GM19239 (cell line): ENCODE data around the gene PIGN.

Experiments
- DNase-seq: peaks from one replicate; pipeline ENCODE4 v3.0.0; 2011; ENCODE audit warnings: low spot score; ENCODE audit not compliant: insufficient read length
- FAIRE-seq: peaks from 2 replicates; lab custom pipeline; 2011; peaks lifted over from hg19 to GRCh38; lab: Jason Lieb, UNC

PIGN gene

DNA sequence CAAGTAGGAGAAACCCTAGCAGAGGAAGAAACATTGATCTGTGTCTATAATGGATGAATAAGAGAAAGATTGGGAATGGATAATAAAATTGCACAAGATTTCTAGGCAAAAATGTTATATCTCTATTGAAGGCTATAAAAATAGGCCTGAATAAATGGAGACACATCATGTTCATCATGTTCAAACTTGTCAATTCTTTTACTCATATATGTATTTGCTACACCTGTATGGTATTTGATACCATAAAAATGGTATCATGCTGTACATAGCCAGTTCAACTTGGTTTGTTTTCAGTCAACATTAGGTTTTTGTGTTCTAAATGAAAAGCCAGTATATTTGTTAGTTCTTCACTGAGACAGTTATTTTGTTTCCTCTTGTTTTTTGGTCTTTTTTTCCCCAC lies 161.9 kb downstream of the PIGN start:
- DNase-seq (no peak), FAIRE-seq (no peak)

DNA sequence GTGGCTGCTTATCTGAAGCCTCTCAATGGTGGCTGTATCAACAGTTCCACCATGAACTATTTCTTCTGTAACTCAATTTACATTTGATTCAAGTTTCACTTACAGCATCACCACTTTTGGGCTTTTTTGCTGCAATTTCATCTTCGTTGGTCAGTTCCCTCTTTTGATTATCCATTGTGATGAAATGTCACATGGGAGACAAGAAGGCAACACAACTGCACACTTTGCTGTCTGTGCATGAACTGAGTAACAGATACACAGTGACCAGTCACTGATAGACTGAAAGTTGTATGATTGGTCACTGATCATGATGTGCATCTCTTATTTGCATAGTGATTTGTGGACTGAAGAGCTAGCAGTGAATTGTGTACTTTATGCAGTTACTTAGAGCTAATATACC lies 163.3 kb downstream of the PIGN start:
- no peak for DNase-seq
- no peak for FAIRE-seq

DNA sequence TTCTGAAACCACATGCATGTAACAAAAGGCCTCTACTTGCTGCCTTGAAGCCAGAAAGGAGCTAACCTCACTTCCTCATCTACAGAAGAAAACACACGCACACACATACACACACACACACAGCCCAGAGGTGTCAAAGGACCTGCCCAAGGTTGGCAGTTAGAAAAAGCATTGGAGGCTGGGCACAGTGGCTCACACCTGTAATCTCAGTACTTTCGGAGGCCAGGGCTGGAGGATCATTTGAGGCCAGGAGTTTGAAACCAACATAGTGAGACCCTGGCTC lies 168.2 kb downstream of the PIGN start:
- FAIRE-seq (no peak), DNase-seq (no peak)

DNA sequence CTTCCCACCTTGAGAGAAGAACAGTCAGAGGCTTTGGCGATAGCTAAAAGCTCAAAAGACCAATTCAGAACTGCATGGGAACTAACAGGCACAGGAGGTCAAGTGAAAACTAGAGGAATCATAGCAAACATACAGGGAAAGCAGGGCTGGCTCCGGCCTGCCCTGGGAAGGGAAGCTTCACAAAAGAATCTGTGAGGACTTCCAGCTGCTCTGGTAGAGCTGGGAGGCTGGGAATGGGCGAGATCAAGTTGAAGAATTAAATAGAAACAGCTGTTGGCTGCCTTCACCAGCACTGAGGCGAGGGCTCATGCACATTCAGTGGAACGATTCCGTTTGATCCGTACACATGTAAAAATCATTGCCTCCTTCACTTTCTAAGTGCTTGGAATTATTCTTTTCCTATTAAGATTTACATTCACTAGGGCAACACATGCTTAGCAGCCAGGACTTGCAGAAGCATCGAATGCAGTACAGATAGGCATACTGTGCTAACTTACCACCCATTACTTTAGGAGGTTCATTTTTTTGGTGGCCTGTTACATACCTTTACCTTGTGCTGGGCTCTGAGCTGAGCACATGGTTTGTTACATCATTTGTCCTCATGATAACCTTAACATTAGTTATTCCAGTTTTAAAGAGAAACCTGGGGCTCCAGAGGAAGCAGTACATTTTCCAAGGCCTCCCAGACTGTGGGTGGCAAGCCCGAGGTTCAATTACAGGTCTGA lies 168.7 kb downstream of the PIGN start:
- FAIRE-seq, result no peak
- no peak for DNase-seq

DNA sequence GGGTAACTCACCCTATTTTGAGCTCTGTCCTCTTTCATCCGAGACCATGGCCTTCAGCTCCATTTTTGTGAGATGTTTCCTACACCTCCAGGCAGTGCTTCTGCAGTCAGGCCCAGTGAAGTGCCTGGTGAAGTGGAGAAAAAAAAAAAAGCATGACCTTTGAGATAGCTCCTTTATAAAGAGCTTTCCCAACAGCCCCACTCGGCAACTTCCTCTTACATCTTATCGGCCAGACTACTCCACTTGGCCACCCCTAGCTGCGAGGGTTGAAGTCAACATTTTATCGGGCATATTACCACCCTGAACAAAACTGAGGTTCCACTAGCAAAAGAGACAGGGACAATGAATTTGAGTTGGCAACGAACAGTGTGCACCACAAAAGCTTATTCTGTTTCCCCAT lies 169.2 kb downstream of the PIGN start:
- FAIRE-seq (no peak), DNase-seq (no peak)

DNA sequence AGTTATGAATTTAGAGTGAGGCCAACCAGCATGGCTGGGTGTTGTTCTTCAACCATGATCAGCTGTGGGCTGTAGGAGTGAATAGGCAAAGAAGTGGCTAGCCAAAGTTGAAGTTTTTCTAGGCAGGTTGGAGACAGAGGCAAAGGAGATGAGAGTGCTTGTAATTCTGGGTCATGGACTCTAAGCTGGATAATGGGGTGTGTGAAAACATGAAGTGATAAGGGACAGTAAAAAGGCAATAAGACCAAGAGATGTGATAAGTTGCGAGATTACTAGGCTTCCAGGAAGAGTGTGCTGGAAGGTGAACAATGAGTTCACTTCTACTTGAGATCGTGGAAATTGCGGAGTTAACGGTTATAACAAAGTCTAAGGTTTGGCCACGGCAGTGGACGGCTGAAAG lies 175.4 kb downstream of the PIGN start:
- FAIRE-seq, result no peak
- no peak for DNase-seq

DNA sequence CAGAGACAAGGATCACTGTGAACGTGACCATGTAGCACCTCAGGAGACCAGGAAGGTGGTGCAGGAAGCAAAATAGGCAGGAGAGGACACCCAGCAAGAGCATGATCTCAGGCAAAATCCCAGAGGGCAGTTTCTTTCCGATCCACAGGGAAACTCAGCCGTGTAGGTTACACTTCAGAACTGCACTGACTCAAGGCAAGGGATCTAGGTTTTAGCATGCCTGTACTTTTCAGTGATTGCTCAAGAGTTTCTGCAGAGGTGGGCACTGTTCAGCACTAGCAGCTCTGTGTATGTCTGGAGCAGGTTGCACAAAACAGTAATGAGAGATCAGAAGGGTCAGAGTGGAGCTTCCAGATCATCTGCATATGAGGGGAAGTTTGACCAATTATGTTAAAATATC lies 177.3 kb downstream of the PIGN start:
- no peak for FAIRE-seq

DNA sequence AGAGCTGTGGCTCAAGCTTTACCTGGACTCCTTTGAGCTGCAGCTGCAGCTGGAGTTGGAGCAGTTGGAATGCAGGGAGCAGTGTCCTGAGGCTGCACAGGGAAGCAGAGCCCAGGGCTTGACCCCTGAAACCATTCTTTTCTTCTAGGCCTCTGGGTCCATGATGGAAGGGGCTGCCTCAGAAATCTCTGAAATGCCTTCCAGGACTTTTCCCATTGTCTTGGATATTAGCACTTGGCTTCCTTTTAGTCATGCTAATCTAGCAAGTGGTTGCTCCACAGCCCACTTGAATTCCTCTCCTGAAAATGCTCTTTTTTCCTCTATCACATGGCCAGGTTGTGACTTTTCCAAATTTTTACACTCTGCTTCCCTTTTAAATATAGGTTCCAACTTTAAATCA lies 185.5 kb downstream of the PIGN start:
- FAIRE-seq (no peak), DNase-seq (no peak)

More for the DNA sequence above, 177.3 kb downstream of the PIGN start:
- no peak for DNase-seq

DNA sequence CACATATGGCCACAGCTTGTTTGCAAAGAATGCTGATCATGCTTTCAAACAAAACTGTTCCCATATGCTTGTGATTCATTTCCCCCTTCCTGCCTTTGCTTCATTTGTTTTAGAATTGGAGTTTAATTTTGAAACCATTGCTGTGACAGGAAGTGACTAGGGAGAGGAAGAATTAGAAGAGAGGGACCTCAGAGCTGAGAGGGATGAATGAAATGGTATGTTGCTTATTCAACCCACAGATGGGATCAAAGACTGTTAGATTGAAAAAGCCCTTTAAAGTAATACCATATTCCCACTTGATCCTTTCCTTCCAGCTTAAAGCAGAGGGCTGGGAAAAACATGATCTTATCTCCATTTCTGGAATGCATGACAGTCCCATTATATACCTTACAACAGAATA lies 187.9 kb downstream of the PIGN start:
- FAIRE-seq, result no peak
- no peak for DNase-seq

DNA sequence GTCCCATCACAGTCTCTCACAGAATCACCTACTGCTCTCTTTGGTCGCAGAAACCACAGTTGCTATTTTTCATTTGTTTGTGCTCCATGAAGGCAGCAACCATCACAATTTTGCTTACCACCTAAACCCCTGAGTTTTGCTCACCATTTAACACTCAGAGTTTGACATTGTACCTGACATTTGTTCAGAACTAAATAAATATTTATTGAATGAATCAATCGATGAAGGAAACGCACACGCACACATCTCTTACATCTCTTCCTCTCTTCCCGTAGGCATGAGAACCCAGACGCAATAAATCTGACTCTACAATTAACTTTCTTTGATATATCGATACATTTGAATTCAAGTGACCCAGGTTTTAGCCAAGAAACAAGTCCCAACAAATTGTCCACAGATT lies 188.5 kb downstream of the PIGN start:
- FAIRE-seq (no peak), DNase-seq (no peak)

DNA sequence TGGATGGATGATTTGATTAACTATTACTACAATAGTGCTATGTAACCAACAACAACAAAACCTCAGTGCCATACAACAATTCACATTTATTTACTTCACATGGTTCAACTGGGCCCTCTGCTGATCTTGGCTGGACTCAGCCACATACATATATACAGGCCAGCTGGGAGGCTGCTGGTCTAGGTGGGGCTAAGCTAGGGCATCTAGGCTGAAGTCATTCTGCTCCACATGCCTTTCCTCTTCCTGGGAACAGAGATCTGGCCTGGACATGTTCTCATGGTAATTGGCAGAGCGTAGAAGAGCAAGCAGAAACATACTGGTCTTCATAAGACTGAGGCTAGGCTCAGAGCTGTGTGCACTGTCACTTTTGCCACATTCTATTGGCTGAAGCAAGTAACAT lies 191.2 kb downstream of the PIGN start:
- FAIRE-seq, result no peak
- DNase-seq, result no peak

DNA sequence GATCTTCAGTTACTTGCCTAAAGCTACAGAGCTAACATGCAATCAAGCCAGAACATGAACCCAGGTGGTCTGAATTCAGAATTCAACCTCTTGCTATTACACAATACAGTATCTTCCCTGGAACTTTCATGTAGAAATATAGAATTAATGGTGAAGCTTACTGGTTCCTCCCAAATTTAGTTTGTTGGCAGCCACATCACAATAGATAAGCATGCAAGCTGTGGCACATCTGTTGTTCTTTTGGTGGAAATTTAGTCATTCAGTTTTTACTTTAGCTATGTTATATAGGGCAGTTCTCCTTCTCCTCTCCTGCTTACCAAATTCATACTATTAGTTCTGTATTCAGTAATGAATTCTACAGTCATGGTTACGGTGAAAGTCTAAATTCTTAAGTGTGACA lies 193.0 kb downstream of the PIGN start:
- FAIRE-seq (no peak), DNase-seq (no peak)

DNA sequence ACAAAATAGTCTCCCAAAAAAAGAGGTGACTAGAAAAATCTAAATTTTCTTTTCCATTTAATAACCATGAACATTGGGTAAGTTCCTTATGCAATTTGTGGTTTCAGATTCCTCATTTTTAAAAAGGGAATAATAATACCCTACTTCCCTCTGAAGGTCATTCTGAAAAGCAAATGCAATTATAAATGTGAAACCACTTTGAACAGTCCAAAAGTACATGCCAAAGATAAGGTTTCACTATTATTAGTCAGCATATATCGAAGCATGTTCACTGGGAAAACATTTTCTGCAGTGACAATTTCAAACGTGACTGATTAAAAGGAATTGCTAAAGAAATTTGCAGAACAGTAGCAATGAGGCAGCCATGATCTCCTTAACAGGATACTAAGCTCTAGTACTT lies 193.9 kb downstream of the PIGN start:
- FAIRE-seq (no peak), DNase-seq (no peak)

DNA sequence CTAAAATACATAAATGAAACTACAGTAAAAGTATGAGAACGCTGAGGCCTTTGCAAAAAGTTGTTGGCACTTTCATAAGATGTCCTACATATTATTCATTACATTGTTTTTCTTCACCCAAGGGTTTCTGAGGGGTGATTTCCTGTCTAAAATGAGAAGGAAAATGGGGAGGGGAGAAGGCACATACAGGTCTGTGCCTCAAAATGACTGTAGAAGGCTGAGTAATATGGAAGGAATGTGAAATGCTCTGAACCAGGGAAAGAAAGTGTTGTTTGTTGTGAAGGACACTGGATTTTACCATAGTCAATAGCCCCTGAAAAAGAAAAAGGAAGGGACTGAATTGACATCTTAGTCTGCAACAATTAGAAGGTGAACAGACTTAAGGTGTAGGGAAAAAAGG lies 194.6 kb downstream of the PIGN start:
- FAIRE-seq, result no peak
- DNase-seq, result no peak

DNA sequence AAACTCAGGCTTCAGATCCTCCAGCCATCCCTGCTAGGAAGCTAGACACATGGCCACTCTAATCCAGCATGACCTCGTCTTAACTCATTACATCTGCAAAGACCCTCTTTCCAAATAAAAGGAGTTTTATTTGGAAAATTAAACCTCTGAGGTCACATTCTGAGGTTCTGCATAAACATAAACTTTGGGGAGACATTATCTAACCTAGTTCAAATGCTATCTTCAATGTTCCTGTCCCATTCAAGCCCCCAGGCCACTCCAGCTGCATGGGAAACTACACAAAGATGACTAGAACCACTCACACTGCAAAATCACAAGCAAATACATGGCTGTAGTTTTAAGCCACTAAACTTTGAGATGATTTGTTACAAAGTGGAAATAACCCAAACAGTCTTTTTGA lies 195.0 kb downstream of the PIGN start:
- DNase-seq (no peak), FAIRE-seq (peak; percentile 45)

DNA sequence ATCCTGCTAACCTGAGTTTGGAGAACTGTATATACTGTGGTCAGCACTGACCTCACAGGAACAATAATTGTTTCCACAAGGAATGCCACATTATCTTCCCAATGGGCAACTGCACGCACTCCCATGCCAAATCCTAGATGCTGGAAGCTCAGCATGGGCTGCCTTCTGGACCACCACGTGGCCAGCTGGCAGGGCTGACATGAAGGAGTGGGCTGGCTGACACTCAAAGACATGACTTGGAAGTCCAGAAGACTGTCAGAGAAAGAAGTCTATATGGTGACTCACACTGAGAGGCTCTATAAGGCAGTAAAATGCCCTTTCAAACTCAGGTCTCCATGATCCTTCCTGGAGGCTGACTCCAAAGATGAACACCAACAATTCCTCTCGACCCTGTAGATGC lies 195.7 kb downstream of the PIGN start:
- no peak for FAIRE-seq

More for the DNA sequence above, 195.7 kb downstream of the PIGN start:
- no peak for DNase-seq
